PC-9 (cell line): ENCODE data around the gene FBXO10. TPM values are rescaled to one million over a fixed set of nuclear protein-coding genes. Genes with fewer than 3 reads are reported as not detected.

Experiments
- BruUV-seq: library from RNA; stranded (reverse); fragments of 400-500 nt; replicated peaks from 2 replicates; lab custom pipeline; 2021; lab: Mats Ljungman, UMichigan
- CTCF ChIA-PET: fragments of 300-600 bp; sonication (Branson Sonifier 250); formaldehyde crosslinking; loops from one replicate; lab custom pipeline; 2022; ENCODE audit warnings: antibody characterized with exemption; lab: Charles Lee
- POLR2A ChIA-PET: fragments of 300-600 bp; sonication (Branson Sonifier 250); formaldehyde crosslinking; loops from one replicate; lab custom pipeline; 2022; ENCODE audit warnings: antibody characterized with exemption; ENCODE audit not compliant: unreplicated experiment; lab: Charles Lee
- DNase-seq, 2 experiments: peaks; one replicate each; pipeline versions ENCODE4 v3.0.0 to v3.0.0-alpha.2; 2015 to 2022; ENCODE audit warnings: mixed read lengths in 1 of 2
- H2AFZ ChIP-seq: fragments of 200-600 bp; sonication (generic); 2 replicates; pipeline ENCODE4 v1.8.1; 2017; ENCODE audit warnings: antibody characterized with exemption
- H3F3A ChIP-seq: fragments of 200-600 bp; sonication (generic); 2 replicates; pipeline ENCODE4 v1.8.1; 2017; ENCODE audit warnings: antibody characterized with exemption, mild to moderate bottlenecking, low read depth; ENCODE audit not compliant: insufficient read depth
- H3K27ac ChIP-seq: fragments of 200-600 bp; sonication (generic); 2 replicates; pipeline ENCODE4 v1.6.1; 2016; ENCODE audit warnings: mixed run types
- H3K27me3 ChIP-seq: fragments of 200-600 bp; sonication (generic); 2 replicates; pipeline ENCODE4 v1.6.1; 2016; ENCODE audit warnings: low read depth, mixed run types; ENCODE audit not compliant: insufficient read depth
- H3K36me3 ChIP-seq: fragments of 200-600 bp; sonication (generic); 2 replicates; pipeline ENCODE4 v1.6.1; 2016; ENCODE audit warnings: low read depth, mixed run types
- H3K4me1 ChIP-seq: fragments of 200-600 bp; sonication (generic); replicated peaks from 2 replicates; pipeline ENCODE4 v1.6.1; 2016; ENCODE audit warnings: mixed run types; ENCODE audit not compliant: insufficient read depth
- H3K4me2 ChIP-seq: fragments of 200-600 bp; sonication (generic); 2 replicates; pipeline ENCODE4 v1.6.1; 2017; ENCODE audit warnings: mixed run types
- H3K4me3 ChIP-seq: fragments of 200-600 bp; sonication (generic); 2 replicates; pipeline ENCODE4 v1.6.1; 2016; ENCODE audit warnings: mixed run types
- H3K79me2 ChIP-seq: fragments of 200-600 bp; sonication (generic); 2 replicates; pipeline ENCODE4 v1.6.1; 2017; ENCODE audit warnings: low read depth, mixed run types
- H3K9me2 ChIP-seq: fragments of 200-600 bp; sonication (generic); 2 replicates; pipeline ENCODE4 v1.8.1; 2017; ENCODE audit warnings: mild to moderate bottlenecking; ENCODE audit not compliant: insufficient read depth
- H3K9me3 ChIP-seq: fragments of 200-600 bp; sonication (generic); 2 replicates; pipeline ENCODE4 v1.8.1; 2016; ENCODE audit warnings: low read depth; ENCODE audit not compliant: insufficient read depth
- H4K20me1 ChIP-seq: fragments of 200-600 bp; sonication (generic); 2 replicates; pipeline ENCODE4 v1.8.1; 2017; ENCODE audit not compliant: insufficient read depth
- EZH2 ChIP-seq: fragments of 200-600 bp; sonication (generic); IDR thresholded peaks from 2 replicates; pipeline ENCODE4 v1.8.0; 2017; ENCODE audit warnings: antibody characterized with exemption, low read depth
- intact Hi-C: fragments of 100-400 bp; cut with micrococcal nuclease; formaldehyde crosslinking; loops from one replicate; pipeline ENCODE4 v1.10.0; 2022; ENCODE audit not compliant: unreplicated experiment
- total RNA-seq: library from RNA; stranded (reverse); gene quantifications from 2 replicates; pipeline ENCODE4 v1.2.3, GENCODE V29; 2021
- TF ChIP-seq, protein P1 (sequence below): fragments of 200-600 bp; sonication (generic); conservative IDR thresholded peaks from 2 replicates; pipeline ENCODE4 v1.6.1; 2017; ENCODE audit warnings: mixed run types, antibody characterized with exemption, mild to moderate bottlenecking, moderate library complexity

The FBXO10 gene
- total RNA-seq, 1 experiment from 2014 or later: 3.7 TPM

- DNase-seq: no peak
- Histone ChIP-seq H3K79me2 (no peaks in the 10 kb centered on the region), H3F3A (no peaks in the 10 kb centered on the region), H3K36me3 (no peaks in the 10 kb centered on the region), H3K4me1 (no peaks in the 10 kb centered on the region), H3K9me2 (no peaks in the 10 kb centered on the region), H3K4me2 (no peak overlapping the region), H3K4me3 (no peak overlapping the region), H2AFZ (no peak overlapping the region), H4K20me1 (no peaks in the 10 kb centered on the region), H3K9me3 (no peaks in the 10 kb centered on the region), H3K27ac (no peak overlapping the region), H3K27me3 (no peaks in the 10 kb centered on the region)
- POLR2A ChIA-PET: no interaction called here
- no TSS peak for BruUV-seq
- no peak for TF ChIP-seq EZH2
- TF ChIP-seq, protein P1, sequence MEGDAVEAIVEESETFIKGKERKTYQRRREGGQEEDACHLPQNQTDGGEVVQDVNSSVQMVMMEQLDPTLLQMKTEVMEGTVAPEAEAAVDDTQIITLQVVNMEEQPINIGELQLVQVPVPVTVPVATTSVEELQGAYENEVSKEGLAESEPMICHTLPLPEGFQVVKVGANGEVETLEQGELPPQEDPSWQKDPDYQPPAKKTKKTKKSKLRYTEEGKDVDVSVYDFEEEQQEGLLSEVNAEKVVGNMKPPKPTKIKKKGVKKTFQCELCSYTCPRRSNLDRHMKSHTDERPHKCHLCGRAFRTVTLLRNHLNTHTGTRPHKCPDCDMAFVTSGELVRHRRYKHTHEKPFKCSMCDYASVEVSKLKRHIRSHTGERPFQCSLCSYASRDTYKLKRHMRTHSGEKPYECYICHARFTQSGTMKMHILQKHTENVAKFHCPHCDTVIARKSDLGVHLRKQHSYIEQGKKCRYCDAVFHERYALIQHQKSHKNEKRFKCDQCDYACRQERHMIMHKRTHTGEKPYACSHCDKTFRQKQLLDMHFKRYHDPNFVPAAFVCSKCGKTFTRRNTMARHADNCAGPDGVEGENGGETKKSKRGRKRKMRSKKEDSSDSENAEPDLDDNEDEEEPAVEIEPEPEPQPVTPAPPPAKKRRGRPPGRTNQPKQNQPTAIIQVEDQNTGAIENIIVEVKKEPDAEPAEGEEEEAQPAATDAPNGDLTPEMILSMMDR: no peak
- intact Hi-C loops: no loop called here
- CTCF ChIA-PET: no interaction called here
Measured at GRCh38 chr9:37531699-37532098, 44.5 kb downstream of the FBXO10 start.

GRCh38 chr9:37528652-37529471 is 47.3 kb downstream of the FBXO10 start:
- H3K36me3 ChIP-seq: no peaks in the 10 kb centered on the region
- ChIA-PET CTCF (no interaction called here), POLR2A (no interaction called here)
- H3K27ac ChIP-seq: no peak overlapping the region
- H2AFZ ChIP-seq: no peak overlapping the region
- no TSS peak for BruUV-seq
- no peaks in the 10 kb centered on the region for H3K79me2 ChIP-seq
- no peaks in the 10 kb centered on the region for H3F3A ChIP-seq
- H3K4me3 ChIP-seq: no peak overlapping the region
- no peak for DNase-seq
- H3K9me2 ChIP-seq: no peaks in the 10 kb centered on the region
- TF ChIP-seq, protein P1: no peak
- no peak for TF ChIP-seq EZH2
- H3K4me1 ChIP-seq: no peaks in the 10 kb centered on the region
- no peaks in the 10 kb centered on the region for H3K9me3 ChIP-seq
- no peaks in the 10 kb centered on the region for H4K20me1 ChIP-seq
- H3K27me3 ChIP-seq: no peaks in the 10 kb centered on the region
- intact Hi-C loops: no loop called here
- no peak overlapping the region for H3K4me2 ChIP-seq

DNA sequence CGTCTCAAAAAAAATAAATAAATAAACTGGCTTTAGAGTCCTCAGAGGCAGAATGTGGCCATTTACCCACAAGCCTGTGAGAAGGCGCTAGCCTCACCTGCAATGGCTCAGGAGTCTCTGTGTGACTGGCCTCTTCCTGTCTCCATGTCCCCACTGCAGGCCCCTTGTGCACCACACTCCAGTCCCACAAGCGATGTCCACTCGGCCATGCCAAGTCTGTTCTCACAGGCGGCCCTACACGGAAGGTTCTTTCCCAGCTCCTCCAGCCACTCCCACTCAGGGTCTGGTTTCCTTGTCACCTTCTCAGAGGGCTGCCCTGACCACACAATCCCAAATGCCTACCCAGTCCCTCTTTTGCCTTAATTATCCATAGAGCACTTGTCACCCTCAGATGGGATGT is 52.3 kb downstream of the FBXO10 start:
- no TSS peak for BruUV-seq
- Histone ChIP-seq H3F3A (no peaks in the 10 kb centered on the region), H3K9me2 (no peaks in the 10 kb centered on the region), H3K4me3 (no peak overlapping the region), H4K20me1 (no peaks in the 10 kb centered on the region), H3K27me3 (no peaks in the 10 kb centered on the region), H3K4me2 (no peak overlapping the region), H3K27ac (no peak overlapping the region), H2AFZ (no peak overlapping the region), H3K9me3 (no peaks in the 10 kb centered on the region), H3K36me3 (no peaks in the 10 kb centered on the region), H3K79me2 (no peaks in the 10 kb centered on the region), H3K4me1 (no peaks in the 10 kb centered on the region)
- ChIA-PET CTCF (no interaction called here), POLR2A (no interaction called here)
- intact Hi-C loops: no loop called here
- no peak for DNase-seq
- TF ChIP-seq, protein P1: no peak
- no peak for TF ChIP-seq EZH2
